Measurements from ENCODE around the gene CD81. TPM values are rescaled to one million over a fixed set of nuclear protein-coding genes. Genes with fewer than 3 reads are reported as not detected.

CD81 gene
- total RNA-seq, 1 donor from 2014 or later, result 350 TPM

- Mint-ChIP-seq H3K9me3 (no peaks in the 10 kb centered on the region), H3K27me3 (peaks cover 3% of the 10 kb centered on the region), H3K36me3 (no peaks in the 10 kb centered on the region), H3K4me1 (ENCODE audit: unreplicated experiment) (no peaks in the 10 kb centered on the region), H3K27ac (no peak overlapping the region), H3K4me3 (no peak overlapping the region)
- TF ChIP-seq, protein P1, sequence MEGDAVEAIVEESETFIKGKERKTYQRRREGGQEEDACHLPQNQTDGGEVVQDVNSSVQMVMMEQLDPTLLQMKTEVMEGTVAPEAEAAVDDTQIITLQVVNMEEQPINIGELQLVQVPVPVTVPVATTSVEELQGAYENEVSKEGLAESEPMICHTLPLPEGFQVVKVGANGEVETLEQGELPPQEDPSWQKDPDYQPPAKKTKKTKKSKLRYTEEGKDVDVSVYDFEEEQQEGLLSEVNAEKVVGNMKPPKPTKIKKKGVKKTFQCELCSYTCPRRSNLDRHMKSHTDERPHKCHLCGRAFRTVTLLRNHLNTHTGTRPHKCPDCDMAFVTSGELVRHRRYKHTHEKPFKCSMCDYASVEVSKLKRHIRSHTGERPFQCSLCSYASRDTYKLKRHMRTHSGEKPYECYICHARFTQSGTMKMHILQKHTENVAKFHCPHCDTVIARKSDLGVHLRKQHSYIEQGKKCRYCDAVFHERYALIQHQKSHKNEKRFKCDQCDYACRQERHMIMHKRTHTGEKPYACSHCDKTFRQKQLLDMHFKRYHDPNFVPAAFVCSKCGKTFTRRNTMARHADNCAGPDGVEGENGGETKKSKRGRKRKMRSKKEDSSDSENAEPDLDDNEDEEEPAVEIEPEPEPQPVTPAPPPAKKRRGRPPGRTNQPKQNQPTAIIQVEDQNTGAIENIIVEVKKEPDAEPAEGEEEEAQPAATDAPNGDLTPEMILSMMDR (conservative IDR thresholded peaks at IDR 0.05), result no peak
- DNase-seq (ENCODE audit: extremely low spot score, unreplicated experiment), result no peak
Observed at GRCh38 chr11:2359557-2359956, 17.6 kb upstream of the CD81 start.

- Mint-ChIP-seq H3K4me1 (ENCODE audit: unreplicated experiment) (no peaks in the 10 kb centered on the region), H3K9me3 (no peaks in the 10 kb centered on the region), H3K27ac (no peak overlapping the region), H3K36me3 (no peaks in the 10 kb centered on the region), H3K27me3 (peaks cover 3% of the 10 kb centered on the region), H3K4me3 (no peak overlapping the region)
- no peak for DNase-seq (ENCODE audit: extremely low spot score, unreplicated experiment)
- TF ChIP-seq, protein P1 (conservative IDR thresholded peaks at IDR 0.05), result no peak
Observed at GRCh38 chr11:2360081-2360642, 16.9 kb upstream of the CD81 start.

GRCh38 chr11:2361565-2361964, 15.5 kb upstream of the CD81 start:
- Mint-ChIP-seq H3K9me3 (no peaks in the 10 kb centered on the region), H3K4me1 (ENCODE audit: unreplicated experiment) (no peaks in the 10 kb centered on the region), H3K36me3 (no peaks in the 10 kb centered on the region), H3K27me3 (peaks cover 3% of the 10 kb centered on the region), H3K4me3 (no peak overlapping the region), H3K27ac (no peak overlapping the region)
- TF ChIP-seq, protein P1 (conservative IDR thresholded peaks at IDR 0.05), result no peak
- no peak for DNase-seq (ENCODE audit: extremely low spot score, unreplicated experiment)

DNA sequence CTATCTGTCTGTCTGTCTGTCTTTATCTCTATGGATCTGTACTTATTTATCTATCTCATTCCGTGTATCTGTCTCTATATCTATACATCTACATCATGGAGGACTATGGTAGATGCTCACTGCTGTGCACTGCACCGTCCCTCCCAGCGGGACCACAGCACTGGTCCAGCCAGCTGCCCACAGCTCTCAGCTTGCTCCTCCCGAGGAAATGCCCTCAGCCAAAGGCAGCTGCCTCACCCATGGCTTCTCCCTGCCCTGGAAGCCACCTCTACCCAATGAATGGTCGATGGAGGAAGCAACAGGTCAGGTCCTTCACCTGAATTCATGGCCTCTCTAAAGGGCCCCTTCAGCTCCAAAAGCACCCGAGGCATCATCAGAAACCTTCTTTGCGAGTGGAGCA, 14.7 kb upstream of the CD81 start:
- H3K27me3 Mint-ChIP-seq, result peaks cover 3% of the 10 kb centered on the region
- no peaks in the 10 kb centered on the region for H3K9me3 Mint-ChIP-seq
- no peaks in the 10 kb centered on the region for H3K4me1 Mint-ChIP-seq (ENCODE audit: unreplicated experiment)
- H3K4me3 Mint-ChIP-seq, result no peak overlapping the region
- no peak for DNase-seq (ENCODE audit: extremely low spot score, unreplicated experiment)
- no peak overlapping the region for H3K27ac Mint-ChIP-seq
- TF ChIP-seq, protein P1 (conservative IDR thresholded peaks at IDR 0.05), result no peak
- H3K36me3 Mint-ChIP-seq, result no peaks in the 10 kb centered on the region

- TF ChIP-seq, protein P1 (conservative IDR thresholded peaks at IDR 0.05), result no peak
- Mint-ChIP-seq H3K9me3 (no peaks in the 10 kb centered on the region), H3K4me1 (ENCODE audit: unreplicated experiment) (no peaks in the 10 kb centered on the region), H3K27ac (no peak overlapping the region), H3K4me3 (no peak overlapping the region), H3K36me3 (no peaks in the 10 kb centered on the region), H3K27me3 (peaks cover 3% of the 10 kb centered on the region)
- no peak for DNase-seq (ENCODE audit: extremely low spot score, unreplicated experiment)
Observed at GRCh38 chr11:2363130-2363529, 14.0 kb upstream of the CD81 start.

Data from type B pancreatic cell (in vitro differentiated cells).